NCI-H2171 (cell line): ENCODE measurements around the gene TUBB2A.
"Not testable (repeated sequence)": the region's sequence is repeated elsewhere in the genome, so short reads cannot be mapped to it uniquely, and the experiment has no call there.

ENCODE experiments used
- DNase-seq: peaks from one replicate; lab custom pipeline; 2025; lab: John Stamatoyannopoulos, UW

TUBB2A gene

DNA sequence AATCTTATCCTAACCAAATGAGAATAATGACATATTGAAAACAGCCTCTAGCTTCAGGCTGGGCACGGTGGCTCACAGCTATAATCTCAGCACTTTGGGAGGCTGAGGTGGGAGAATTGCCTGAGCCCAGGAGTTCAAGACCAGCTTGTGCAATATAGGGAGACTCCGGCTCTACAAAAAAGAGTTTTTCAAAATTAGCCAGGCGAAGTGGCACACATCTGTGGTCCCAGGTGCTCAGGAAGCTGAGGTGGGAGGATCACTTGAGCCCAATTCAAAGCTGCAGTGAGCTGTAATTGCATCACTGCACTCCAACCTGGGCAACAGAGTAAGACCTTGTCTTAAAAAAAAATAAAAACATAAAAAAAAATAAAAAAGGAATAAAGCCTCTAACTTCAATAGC is 4.7 kb downstream of the TUBB2A start:
- no peak for DNase-seq

GRCh38 chr6:3151691-3152090 is 5.7 kb downstream of the TUBB2A start:
- DNase-seq: no peak

GRCh38 chr6:3147914-3148757 is 9.2 kb downstream of the TUBB2A start:
- no peak for DNase-seq

GRCh38 chr6:3144571-3144970 is 12.8 kb downstream of the TUBB2A start:
- no peak for DNase-seq

- DNase-seq: no peak
These were observed 14.2 kb downstream of the TUBB2A start for GRCh38 chr6:3143158-3143557.

DNA sequence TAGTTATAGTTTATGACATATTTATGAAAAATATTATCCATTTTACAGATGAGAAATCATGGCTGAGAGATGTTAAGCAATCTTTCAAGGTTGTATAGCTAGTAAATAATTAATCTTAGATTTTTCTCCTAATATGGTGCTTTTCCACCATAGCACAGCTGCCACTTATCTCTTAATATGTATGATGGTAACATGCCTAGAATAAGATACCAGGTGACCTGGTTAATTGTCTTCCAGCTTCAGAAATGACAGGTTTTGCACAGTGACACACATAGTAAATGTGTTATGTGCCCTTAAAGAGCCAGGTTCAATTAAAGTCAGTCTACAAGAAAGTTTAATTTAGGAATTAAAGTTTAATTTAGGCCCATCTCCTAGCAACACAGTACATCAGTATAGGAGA is 14.8 kb downstream of the TUBB2A start:
- DNase-seq: no peak

DNA sequence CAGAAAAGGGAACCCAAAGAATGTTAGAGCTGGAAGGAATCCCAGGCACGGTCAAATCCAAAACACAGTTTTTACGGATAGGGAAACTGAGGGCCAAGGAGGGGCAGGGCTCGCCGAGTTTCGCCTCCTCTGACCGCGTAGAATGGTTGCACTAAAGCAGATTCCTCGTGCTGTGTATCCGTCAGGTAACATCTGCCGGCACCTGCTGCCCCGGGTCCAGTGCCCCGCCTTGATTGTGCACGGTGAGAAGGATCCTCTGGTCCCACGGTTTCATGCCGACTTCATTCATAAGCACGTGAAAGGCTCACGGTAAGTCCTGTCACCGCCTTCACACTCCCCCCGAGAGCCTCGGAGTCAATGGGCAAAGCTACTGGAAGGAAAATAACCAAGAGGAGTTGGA is 17.1 kb downstream of the TUBB2A start:
- no peak for DNase-seq

- peak; percentile 27 for DNase-seq
These were observed 18.0 kb downstream of the TUBB2A start for GRCh38 chr6:3139090-3139903.

- no peak for DNase-seq
These were observed 19.0 kb downstream of the TUBB2A start for GRCh38 chr6:3138341-3138740.

DNA sequence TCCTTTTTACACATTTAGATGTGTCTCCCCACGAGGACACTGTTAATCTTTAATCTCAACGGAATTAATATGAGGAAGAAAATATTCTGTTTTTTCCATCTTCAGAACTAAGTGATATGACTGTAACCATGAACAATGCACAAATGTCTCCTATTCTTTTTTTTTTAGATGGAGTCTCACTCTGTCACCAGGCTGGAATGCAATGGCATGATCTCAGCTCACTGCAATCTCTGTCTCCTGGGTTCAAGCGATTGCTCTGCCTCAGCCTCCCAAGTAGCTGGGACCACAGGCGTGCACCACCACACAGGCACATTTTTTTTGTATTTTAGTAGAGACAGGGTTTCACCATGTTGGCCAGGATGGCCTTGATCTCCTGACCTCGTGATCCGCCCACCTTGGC is 19.5 kb downstream of the TUBB2A start:
- DNase-seq: not testable (repeated sequence)

DNA sequence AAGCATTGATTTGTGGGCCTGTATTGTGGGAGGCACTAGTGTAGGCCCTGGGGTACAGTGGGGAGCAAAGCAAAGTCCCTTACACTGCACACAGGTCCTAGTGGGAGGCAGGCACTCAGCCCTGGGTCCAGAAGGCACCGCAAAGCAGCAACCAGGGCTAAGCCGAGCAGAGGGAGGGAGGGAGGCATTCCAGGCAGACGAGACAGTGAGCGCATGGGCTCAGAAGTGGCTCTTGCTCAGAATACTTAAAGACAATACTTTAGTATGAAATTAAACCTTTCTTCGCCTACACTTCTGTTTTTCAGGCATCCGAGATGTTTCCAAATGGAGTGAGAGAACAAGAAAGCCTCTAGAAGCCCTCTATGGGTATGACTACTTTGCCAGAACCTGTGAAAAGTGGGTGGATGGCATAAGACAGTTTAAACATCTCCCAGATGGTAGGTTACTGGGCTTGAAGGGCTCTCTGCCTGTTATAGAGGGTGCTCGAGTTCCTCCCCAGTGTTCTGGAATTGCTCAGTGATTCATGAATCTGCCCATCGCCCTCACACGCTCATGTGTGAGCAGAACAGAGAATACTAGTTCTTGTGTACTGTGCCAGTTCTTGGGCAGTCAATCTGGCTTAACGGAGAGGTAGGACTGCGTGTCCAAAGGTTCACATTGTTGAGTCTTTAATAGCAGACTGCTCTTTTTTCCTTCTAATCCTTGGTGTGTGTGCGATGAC is 20.1 kb downstream of the TUBB2A start:
- no peak for DNase-seq

- no peak for DNase-seq
These were observed 20.9 kb downstream of the TUBB2A start for GRCh38 chr6:3136292-3137011.

DNA sequence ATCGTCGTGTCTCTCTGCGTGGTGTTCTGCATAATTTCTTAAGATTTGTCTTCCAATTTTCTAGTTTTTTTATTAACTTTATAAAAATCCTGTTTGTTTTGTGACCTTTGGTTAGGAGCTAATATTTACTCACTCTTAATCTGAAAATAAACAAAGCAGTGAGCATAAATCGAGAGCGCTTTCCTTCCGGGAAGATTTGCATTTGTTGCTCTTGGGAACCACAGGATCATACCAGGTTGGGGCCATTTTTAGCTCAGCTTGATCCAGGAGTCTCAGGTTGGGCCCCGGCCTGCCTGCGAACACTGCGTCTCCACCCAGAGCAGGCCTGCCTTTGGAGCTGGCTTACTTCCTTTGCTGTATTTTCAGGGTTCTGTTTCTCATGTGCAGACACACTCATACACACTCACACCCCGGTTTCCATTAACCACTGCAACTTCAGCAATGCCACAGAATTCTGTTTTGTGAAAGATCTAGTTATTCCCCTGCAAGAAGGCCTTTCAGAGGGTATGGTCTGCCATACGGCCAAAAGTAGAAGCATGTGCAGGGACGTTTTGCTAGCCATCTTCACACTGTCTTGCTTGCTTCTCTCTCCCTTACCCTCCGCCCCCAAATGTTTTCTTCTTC is 21.6 kb downstream of the TUBB2A start:
- DNase-seq: no peak

DNA sequence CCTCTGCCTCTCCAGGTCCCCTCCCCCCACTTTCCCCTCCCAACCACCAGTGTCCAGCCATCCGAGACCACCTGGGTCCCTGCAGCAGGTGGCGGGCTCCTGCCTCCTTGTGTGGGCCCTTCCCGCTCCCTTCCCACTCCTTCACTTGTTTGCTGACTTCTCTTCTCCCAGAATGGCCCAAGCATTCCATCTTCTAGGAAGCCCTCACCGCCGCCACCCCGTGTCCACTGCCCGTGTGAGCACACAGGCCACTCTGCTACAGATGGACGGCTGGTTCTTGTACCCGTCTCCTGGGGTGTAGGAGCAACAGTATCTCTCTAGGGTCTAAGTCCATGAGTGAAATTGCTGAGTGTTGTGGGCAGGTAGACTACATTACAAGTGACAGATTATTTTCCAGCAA is 23.8 kb downstream of the TUBB2A start:
- DNase-seq: no peak

GRCh38 chr6:3131695-3132094 is 25.6 kb downstream of the TUBB2A start:
- DNase-seq: no peak

GRCh38 chr6:3128356-3129108 is 28.8 kb downstream of the TUBB2A start:
- DNase-seq: no peak

GRCh38 chr6:3125815-3126214 is 31.5 kb downstream of the TUBB2A start:
- DNase-seq: no peak

GRCh38 chr6:3124667-3125066 is 32.7 kb downstream of the TUBB2A start:
- no peak for DNase-seq

- DNase-seq: no peak
These were observed 34.5 kb downstream of the TUBB2A start for GRCh38 chr6:3122823-3123182.

DNA sequence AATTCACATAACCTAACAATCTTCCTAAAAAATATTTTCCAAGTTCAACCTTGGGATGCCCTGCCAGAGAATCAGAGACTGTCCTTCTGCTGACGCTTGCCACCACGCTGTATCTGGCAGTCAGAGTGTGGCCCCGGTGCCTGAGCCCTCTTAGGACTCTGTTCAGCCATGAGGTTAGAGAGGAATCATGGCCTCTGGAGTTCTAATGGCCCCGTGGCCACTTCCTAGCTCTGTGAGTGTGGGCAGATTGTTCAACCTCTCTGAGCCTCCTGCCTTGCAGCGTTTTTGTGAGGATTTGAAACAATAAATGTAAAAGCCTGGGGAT is 36.6 kb downstream of the TUBB2A start:
- no peak for DNase-seq
